Stimulated activated CD4-positive, alpha-beta T cell treated with anti-CD3 and anti-CD28 coated beads, TNF-alpha, amount 100 ng/mL, for 48 hours (primary cell): ENCODE measurements around the gene TLK1.
"Not testable (repeated sequence)": the region's sequence is repeated elsewhere in the genome, so short reads cannot be mapped to it uniquely, and the experiment has no call there.

ENCODE experiments used
- DNase-seq, 3 donors: peaks; one replicate each; pipeline ENCODE4 v3.0.0-alpha.2; 2020; ENCODE audit warnings: low read depth in 3 of 3

TLK1 gene

DNA sequence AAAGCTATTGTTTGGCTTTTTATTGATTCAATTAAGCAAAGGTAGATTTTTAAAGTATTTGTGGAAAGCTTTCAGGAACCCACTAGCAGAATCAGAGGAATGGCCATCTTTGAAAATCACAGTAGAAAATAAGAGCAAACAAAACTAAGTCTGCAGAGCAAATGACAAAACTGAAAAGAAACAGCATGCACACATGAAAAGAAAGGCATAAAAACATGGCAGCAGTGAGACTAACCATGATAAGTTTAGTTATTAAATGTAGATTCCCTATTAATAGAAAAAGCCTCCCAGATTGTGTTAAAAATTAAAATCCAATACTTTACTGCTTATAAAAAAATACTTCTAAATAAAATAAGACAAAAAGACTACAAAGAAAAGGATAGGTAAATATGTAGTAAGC, 9.1 kb upstream of the TLK1 start:
- no peak for DNase-seq

DNA sequence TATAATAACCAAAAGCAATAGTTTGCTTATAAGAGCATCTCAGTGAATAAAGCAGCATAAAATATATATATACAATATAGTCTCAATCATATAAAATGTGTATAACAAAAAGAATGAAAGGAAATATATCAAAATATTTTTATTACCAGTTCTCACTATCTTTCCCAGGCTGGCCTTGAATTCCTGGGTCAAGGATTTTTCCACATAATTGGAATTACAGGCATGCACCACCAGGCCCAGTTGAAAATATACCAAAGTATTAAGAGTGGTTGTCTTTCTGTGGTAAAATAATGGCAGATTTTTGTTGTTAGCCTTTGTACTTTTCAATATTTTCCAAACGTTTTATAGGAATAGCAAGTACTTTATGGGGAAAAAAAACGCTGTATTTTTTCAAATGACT, 8.6 kb upstream of the TLK1 start:
- no peak for DNase-seq

DNA sequence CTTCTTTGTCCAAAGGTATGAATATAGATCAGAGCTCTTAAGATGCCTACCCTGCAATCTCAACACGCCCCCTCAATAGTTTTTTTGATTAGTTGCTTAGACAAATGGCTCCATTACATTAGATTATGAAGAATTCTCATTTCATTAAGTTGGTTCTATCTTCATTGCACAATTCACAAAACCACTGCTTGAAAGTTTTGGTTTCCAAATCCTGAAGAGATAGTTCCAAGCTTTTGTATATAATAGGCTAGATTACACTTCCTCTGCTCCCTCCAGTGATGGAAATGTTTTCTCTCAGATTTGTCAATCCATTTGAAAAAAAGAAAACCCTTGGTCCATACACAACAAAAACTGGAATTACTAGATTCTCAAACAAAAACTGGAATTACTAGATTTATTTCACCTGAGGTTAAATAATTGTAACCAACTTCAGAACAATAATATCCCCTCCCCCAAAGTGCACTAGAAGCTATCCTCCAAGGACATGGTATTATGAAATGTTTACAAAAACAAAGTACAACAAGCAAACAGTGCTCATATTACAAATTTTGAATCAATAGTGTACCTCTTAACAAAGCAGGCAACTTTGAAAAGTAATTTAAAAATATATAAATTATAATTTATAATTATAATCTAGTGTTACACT, 6.8 kb upstream of the TLK1 start:
- DNase-seq: no peak

DNA sequence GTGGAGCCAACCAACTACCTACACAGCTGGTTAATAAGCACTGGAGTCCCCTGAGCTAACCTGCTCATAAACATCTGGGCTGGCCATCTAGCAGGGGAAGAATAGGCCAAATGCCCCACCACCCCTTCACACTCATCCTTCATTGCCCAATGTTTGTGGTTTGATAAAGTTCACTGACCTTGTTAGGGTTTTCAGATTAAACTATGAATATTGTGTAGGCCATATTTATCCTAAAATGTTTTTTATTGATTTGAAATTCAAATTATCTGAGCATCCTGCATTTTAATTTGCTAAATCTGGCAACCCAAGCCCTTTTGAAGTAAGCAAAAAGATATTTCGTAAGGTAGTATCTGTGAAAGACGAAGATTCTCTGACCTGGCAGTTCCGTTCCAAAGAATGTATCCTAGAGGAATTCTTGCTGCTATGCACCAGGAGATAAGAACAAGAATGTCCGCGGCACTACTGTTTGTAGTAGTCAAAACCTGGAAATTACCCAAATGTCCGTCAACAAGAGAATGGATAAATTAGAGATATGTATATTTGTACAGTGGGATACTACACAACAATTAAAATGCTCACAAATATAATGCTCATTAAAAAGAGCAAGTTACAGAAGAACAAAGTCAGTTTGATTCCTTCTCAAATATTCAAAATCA, 5.8 kb upstream of the TLK1 start:
- no peak for DNase-seq

DNA sequence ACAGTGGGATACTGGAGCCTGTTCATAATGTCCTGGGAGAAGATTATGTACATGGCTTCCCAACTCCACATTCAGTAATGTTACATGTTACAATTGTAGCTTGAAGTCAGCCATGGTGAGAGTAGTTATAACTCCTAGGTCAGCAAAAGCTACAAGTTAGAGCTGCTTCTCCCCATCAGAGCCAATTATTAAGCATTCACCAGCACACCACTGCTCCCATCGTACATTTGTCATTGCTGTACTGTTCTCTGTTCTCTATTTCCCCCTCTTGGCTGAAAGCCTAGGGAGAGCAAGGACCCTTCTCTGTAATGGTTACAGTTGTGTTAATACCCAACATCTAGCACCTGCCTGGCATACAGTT, 5.3 kb upstream of the TLK1 start:
- no peak for DNase-seq

DNA sequence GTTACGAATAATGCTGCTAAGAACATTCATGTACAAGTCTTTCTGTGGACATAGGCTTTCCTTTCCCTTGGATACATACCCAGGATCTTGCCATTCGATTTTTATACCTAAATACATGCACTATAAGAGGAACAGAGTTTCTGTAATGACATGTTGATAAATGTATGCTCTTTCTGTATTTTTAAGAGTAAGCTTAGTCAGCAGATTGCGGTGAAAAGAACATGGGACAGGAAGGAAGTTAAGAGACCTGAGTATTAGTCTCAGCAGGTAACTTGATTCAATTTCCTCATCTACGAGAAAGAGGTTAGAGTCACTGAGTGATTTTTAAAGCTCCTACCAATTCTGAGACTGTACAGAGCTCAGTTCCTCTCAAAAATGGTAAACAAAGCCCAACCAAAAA, 2.6 kb upstream of the TLK1 start:
- DNase-seq: no peak

DNA sequence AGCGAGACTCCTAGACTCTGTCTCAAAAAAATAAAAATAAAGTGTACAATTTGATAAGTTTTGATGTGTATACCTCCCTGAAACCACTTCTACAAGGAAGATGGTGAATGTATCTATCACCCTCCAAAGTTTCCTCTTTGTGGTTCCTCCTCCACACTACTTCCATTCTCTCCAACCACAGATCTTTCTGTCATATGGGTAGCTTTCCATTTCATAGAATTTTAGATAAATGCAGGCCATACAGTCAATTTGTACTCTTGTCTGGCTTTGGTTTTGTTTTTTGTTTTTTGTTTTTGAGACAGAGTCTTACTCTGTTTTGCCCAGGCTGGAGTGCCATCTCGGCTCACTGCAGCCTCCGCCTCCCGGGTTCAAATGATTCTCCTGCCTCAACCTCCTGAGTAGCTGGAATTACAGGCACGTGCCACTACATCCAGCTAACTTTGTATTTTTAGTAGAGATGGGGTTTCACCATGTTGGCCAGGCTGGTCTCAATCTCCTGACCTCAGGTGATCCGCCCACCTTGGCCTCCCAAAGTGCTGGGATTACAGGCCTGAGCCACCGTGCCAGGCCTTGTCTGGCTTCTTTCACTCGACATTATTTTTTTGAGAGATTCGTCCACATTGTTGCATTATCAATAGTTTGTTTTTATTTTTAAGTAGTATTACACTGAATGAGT, 2.0 kb upstream of the TLK1 start:
- not testable (repeated sequence) for DNase-seq

DNA sequence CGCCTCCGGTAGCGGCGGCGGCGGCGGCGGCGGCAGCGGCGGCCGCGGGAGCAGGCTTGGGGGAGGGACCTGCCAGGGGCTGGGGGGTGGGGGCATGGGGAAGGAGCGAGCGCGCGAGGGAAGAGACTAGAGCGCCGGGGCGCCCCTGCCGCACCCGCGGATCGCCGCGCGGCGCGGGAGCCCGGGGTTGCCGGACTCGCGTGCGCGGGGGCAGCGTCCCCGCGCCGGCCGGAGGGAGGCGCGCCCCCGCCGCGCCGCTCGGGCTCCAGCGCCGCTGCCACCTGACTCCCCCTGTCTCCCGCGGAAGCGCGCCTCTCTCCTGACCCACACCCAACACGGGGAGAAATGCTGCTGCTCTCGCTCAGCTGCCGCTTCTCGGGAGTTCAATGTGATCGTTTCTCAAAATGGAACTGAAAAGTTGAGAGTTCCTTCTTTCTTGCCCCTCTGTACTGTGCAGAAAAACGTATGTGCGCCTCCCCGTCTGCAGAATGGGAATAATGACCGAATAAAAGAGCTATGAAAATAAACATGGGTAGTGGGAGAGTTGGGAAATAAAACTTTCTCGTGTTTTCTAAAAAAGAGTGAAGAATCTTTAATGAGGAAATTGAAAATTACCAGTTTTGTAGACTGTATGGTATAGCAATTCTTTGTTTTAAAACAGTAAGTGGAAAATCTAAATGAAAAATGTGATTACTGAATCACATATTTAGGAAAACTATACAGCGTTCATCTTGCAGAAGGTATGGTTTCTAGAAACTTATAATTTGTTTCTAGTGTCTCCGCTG, 455 bp upstream of the TLK1 start:
- peak in 2 of 3 donors; percentile 42 to 64 for DNase-seq

DNA sequence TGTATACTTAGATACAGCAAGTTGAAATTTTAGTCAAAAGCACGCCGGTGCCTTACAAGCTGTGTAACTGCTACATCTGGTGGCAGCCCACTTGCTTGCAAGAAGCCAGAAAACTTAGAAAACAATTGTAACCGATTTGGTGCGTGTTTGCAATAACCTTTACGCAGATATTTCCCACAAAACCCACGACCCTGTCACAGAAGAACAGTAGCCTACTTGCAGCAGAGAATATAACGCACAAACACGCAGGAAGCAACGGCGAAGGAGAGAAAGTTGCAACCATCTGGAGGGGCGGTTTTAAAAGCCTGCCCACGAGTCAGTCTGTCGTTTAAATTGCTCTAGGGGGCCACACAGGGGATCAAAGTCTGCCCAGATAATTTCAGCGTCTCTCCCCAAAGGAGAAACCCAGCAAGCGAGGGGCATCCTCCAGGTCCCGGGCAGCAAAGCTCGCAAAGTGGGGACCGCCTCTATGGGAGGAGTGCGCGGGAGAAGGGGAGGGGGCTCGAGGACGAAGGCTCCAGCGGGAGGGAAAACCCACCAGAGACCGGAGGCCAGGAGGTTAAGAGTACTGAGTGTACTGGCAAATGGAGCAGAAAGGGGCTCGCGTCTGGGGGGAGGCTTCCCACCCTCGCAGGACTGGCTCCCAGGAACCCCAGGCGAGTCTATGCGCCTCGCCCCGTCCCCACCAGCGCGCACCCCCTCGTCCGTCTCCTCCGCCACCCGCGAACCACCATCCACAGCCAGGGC, 1.1 kb downstream of the TLK1 start:
- DNase-seq: peak in 2 of 3 donors; percentile 12 to 42

DNA sequence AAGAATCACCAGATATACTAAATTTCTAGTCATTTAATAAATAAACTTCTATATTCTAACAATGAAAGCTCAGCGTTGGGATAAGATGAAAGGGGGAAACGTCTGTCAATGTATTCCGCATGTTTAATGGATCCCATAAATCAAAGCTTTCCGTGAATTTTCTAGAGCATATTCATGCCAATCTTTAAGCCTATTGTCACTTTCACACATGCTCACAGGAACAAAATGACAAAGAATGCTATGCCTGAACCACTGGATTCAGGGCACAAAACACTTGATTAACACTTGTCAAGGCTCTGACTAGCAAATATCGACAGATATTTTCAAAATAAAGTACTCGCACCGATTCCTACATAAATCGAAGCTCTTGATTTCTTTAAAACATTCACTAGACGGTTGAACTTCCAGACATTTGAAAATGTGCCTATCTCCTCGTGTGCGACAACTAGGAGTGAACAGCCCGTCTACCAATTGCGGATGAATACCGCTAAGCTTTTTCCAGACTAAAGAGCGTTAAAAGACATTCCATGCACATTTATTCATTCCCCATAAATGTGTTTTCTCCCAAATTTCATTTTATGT, 1.8 kb downstream of the TLK1 start:
- DNase-seq: no peak

DNA sequence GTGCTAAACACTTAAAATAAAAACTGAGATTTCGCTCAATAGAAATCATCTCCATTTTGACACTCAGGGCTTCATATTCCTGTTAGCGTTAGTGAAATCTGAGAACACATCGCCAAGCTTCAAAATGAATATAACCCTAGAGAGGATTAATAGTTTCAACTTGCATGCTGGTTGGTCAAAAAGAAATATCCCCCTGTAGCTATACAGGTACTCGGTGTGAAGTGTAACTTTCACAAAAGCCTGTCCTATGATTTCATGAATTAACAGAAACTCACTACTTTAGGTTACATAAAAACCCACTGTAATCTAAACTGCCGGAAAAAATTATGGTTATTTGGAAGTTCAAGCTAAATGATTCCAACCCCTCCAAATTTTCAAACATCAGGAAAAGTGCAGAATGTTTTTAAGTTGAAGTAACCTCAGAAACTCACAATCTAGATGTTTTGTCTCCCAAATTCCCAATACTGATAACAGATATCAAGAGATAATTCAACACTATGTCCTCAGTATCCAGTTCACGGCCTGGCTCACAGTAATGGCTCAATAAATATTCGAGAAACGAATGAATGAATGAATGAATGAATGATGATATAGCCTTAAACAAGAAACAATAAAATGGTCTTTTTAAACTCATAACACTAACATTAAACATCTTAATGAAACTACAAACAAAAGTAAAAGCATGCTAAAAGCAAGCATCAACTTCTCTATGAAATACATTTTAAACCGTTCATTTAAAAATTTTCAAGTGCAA, 2.5 kb downstream of the TLK1 start:
- DNase-seq: no peak

DNA sequence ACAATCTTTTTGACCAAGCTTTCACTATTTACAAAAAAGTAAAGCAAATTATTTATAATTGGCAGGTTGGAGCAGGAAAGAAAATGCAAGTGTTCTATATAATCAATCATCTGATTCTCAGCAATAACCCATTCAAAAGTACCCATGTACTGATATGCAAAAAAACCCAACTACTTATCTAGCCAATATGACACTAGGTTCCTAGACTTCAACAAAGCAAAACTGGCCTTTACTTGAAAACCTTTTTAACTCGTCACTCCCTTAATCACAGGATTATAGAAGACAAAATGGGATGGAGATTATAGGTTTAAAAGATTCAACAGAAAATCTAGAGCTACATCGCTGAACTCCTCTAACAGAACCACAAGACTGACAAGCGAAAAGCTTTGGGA, 3.6 kb downstream of the TLK1 start:
- no peak for DNase-seq

DNA sequence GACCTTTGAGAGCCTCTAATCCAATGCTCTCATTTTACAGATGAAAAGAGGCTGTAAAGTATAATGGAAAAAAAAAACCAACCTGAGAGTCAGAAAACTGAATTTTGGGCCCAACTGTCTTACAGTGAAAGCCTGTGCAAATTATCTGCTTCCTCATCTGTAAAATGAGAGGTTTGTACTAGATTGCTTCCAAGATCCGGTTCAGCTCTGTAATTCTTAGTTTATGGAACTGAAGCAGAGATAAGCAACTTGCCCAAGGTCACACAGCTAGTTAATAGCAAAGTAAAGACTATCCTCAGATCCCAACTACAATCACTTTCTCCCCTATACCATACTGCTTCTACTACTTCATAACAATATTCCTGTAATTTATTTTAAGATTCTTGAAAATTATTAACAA, 6.3 kb downstream of the TLK1 start:
- DNase-seq: no peak

DNA sequence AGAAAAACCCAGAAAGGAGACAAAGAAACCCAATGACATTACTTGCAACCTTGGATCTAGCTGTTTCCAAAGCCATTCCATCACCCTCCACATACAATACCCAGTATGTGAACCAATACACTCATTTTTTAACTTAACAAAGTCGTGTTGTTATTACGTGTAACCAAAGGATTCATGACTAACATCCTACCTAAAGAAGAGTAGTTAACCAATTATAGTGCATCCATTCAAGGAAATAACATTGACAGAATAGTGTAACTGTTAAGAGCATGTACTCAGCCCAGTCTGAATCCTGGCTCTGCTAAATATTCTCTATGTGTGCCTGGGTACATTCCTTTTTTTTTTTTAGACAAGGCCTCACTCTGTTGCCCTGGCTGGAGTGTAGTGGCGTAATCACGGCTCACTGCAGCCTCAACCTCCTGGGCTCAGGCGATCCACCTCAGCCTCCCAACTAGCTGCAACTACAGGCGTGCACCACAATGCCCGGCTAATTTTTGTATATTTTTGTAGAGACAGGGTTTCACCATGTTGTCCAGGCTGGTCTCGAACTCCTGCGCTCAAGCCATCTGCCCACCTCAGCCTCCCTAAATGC, 9.9 kb downstream of the TLK1 start:
- no peak for DNase-seq

DNA sequence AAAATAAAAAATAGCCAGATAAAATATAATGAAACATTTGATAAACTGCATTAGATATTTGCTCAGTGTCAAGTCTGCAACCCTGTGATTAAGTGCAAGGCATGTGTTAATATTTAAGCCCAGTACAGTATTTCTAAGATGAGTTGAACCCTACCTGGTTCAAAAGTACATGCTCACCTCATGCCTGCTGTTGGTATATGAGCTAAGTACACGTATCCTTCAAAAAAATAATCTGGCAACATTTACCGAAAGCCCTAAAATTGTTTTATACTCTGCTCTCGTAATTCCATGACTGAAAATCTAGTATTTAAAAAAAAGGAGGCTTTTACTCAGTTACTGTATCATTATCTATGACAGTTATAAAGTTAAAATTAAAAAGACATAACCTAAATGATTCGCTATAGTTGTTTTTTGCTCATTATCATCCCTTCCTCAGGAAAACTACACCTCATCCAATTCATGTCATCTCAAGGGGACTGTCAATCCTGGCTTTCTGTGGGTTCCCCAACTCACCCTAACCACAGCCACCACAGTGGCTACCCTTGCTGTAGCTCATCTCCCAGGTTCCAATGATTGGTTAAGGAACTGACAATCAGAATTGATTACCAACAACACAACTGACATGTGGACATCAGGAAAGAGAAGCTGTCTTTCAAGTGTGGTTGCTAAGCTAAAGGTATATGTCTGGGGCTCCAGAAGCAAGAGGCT, 10.6 kb downstream of the TLK1 start:
- no peak for DNase-seq

DNA sequence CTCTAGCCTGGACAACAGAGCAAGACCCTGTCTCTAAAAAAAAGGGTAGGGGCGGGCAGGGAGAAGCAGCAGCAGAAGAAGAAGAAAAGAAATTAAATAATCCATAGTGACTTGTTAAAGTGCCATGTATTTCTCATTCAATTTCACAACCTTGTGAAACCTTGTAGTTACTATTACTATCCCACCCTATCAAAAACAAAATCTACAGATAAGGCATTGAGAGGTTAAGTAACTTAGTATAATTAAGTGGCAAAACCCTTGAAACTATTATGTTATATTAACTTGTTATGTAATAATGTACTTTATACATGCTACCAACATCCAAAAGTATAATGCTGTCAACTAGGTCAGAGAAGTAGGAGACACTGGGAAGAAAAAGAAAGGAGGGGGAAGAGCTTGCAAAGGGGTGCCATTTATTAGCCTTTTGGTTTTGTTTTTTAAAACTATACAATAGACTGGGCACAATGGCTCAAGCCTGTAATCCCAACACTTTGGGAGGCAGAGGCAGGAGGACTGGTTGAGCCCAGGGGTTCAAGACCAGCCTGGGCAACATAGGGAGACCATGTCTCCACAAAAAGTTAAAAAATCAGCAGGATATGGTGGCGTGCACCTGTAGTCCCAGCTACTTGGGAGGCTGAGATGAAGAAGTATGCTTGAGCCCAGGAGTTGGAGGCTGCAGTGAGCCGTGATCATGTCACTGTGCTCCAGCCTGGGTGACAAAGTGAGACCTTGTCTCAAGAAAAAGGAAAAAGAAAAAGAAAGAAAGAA, 11.3 kb downstream of the TLK1 start:
- no peak for DNase-seq

DNA sequence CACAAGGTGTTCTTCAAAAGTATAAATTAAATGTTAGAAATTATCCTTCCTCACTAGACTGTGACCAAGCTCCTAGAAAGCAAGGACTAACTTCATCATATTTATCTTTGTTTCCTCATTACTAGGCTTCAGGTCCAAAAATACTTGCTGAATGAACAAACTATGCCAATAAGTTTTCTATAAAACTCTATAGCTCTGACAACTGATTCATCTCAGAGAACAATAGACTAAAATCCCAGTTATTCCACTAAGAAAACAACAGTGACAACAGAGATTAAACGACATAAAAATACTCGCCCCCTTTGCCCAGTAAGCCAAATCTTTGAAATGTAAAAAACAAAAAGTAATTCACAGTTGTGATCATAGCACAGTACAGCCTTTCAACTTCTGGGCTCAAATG, 13.6 kb downstream of the TLK1 start:
- no peak for DNase-seq

DNA sequence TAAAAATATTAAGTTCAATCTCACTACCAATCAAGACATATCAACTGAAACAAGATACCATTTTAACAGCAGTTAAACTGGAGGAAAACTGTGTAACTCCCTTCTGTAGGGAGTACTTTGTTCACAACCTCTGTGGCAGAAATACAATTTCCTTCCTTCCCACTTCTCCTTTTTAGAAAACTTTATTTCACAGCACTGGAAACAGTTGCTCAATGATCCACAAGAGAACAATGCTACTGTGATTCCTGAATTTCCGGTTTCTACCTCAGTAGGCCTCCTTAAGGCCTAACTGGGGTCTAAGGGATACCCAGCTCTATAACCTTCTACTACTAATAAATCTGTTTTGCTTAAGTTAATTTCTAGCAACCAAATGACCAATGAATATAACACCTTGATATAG, 14.1 kb downstream of the TLK1 start:
- no peak for DNase-seq

DNA sequence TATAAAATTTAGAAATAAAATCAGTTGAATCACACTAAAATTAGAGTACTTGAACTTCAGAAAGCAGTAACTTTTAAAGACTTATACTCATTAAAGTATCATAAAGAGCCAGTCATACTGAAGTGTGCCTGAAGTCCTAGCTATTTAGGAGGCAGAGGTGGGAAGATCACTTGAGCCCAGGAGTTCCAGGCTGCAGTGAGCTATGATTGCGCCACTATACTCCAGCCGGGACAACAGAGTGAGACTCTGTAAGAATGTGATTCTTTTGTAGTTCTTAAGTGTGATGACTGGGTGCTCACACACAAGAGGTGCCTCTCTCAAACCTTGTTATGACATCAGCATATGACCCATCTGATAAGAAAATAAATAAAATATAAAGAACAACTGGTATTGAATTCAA, 14.6 kb downstream of the TLK1 start:
- DNase-seq: no peak
